GM12891 (cell line): ENCODE measurements around the gene CNTN4.
A peak's percentile ranks its signal among the peaks of the same experiment; 100 is the strongest.

Source experiments
- DNase-seq: peaks from one replicate; pipeline ENCODE4 v3.0.0; 2011; ENCODE audit warnings: low spot score; ENCODE audit not compliant: insufficient read length
- FAIRE-seq: peaks from 2 replicates; lab custom pipeline; 2011; peaks lifted over from hg19 to GRCh38; lab: Jason Lieb, UNC
- PAX5 ChIP-seq: IDR thresholded peaks from 2 replicates; pipeline ENCODE4 v1.6.1; 2011; ENCODE audit warnings: low read length, moderate library complexity, mild to moderate bottlenecking; ENCODE audit not compliant: insufficient read depth, severe bottlenecking
- POLR2A ChIP-seq: IDR thresholded peaks from 2 replicates; pipeline ENCODE4 v1.6.1; 2011; ENCODE audit warnings: low read depth, low read length, control low read depth
- POLR2AphosphoS5 ChIP-seq: IDR thresholded peaks from 2 replicates; pipeline ENCODE4 v1.6.1; 2011; ENCODE audit warnings: low read depth, low read length, control low read depth
- POU2F2 ChIP-seq: IDR thresholded peaks from 2 replicates; pipeline ENCODE4 v1.6.1; 2011; ENCODE audit warnings: low read depth, mild to moderate bottlenecking, control low read depth, low read length, moderate library complexity
- SPI1 ChIP-seq: IDR thresholded peaks from 2 replicates; pipeline ENCODE4 v1.6.1; 2011; ENCODE audit warnings: low read depth, low read length, control low read depth
- TAF1 ChIP-seq: IDR thresholded peaks from 2 replicates; pipeline ENCODE4 v1.6.1; 2011; ENCODE audit warnings: low read depth, low read length, control low read depth

Gene CNTN4

GRCh38 chr3:2929574-2929973, 830.9 kb downstream of the CNTN4 start:
- FAIRE-seq (no peak), DNase-seq (no peak)
- TF ChIP-seq SPI1: no peak
- no peak for TF ChIP-seq TAF1
- no peak for TF ChIP-seq PAX5
- TF ChIP-seq POU2F2: no peak
- TF ChIP-seq POLR2AphosphoS5: no peak
- TF ChIP-seq POLR2A: no peak

DNA sequence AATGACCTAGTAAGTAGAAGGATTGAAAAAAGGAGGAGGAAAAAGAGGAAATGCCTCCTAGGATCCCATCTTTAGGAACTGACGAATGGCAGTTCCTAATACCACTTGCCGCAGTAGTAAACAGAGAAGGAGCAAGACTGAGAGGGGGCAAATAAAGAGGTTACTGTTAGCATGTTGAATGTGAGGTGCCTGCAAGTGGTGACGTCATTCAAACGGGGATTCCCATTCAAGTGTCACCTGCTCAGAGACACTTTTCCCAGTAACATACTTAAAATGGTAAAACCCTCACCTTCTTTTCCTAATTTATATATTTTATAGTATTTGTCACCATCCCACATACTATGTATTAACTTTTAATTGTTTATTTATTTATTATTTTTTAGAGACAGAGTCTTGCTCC, 832.6 kb downstream of the CNTN4 start:
- TF ChIP-seq TAF1 (no peak), POLR2AphosphoS5 (no peak), SPI1 (no peak; the same call in 1 of the 2 replicates), PAX5 (no peak), POU2F2 (no peak), POLR2A (no peak)
- DNase-seq (no peak), FAIRE-seq (no peak)

- DNase-seq (no peak), FAIRE-seq (no peak)
- TF ChIP-seq POLR2AphosphoS5 (no peak), PAX5 (no peak), TAF1 (no peak), POLR2A (no peak), POU2F2 (no peak), SPI1 (no peak)
These were observed 835.9 kb downstream of the CNTN4 start for GRCh38 chr3:2934541-2934940.

DNA sequence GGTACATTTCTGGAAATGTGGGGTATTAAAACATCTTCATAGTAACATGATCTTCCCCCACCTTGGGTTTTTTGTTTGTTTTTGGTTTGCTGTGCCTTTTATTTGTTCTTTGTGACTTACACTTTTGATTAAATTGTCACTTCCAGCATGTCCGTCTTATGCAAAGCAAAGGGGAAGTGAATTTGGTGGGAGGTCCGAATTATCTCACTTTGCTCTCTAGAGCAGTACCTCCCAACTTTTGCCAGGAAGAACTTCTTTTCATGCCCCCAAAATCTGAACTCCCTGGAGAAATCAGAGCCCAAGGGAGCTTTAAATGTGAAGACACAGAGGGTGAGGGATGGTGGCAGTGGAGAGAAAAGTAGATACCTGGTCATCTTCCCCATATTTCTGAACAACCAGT, 838.4 kb downstream of the CNTN4 start:
- TF ChIP-seq POLR2AphosphoS5 (no peak), SPI1 (peak; percentile 75), POU2F2 (no peak), PAX5 (no peak), TAF1 (no peak)
- FAIRE-seq (no peak), DNase-seq (no peak)

DNA sequence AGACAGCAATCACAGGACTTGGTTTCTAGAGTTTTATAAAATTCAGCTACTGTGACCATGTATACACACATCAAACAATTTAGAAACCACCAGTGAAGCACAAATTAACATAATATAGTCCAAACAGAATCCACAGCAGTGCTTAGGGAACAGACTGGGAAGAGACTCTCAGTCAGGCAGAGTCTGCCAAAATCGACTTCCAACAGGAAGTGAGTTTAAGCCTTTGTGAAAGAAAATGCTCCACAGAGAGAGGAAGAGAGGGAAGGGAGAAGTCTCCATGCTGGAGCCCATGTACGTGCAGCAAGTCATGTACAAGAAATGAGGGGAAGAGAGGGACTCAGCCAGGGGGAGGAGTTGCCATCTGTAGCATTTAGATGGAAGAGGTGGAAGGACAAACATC, 838.9 kb downstream of the CNTN4 start:
- DNase-seq (no peak), FAIRE-seq (no peak)

GRCh38 chr3:2938711-2939110, 840.0 kb downstream of the CNTN4 start:
- FAIRE-seq: peak; percentile 70
- TF ChIP-seq POLR2A: no peak
- TF ChIP-seq POLR2AphosphoS5: no peak
- TF ChIP-seq PAX5: no peak
- no peak for TF ChIP-seq POU2F2
- TF ChIP-seq SPI1: no peak
- no peak for TF ChIP-seq TAF1
- DNase-seq: no peak

More for the DNA sequence above, 838.9 kb downstream of the CNTN4 start:
- TF ChIP-seq PAX5: no peak
- TF ChIP-seq SPI1: 0 out of 2 replicates have a peak, but pooled peaks have one; percentile 11

DNA sequence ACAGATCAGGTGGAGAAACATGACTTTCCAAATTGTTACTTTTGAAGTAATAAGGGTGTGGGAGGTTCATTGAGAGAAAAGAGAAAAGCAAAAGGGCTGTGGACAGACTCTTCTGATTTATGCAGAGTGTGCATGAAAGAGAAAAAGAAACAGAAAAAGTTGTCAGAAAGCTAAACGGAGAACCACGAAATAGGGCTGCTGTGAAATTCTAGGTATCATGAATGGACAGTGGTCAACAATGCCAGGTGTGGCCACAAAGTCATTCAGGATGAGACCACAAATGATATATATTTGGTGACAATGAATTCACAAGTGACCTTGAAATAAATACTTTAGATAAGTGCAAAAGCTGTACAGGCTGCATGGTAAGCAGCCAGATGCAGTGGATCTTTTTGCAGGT, 841.4 kb downstream of the CNTN4 start:
- TF ChIP-seq PAX5: no peak
- no peak for TF ChIP-seq POLR2A
- TF ChIP-seq TAF1: no peak
- no peak for TF ChIP-seq POLR2AphosphoS5
- TF ChIP-seq SPI1: no peak
- no peak for TF ChIP-seq POU2F2
- FAIRE-seq (peak; percentile 13), DNase-seq (no peak)

DNA sequence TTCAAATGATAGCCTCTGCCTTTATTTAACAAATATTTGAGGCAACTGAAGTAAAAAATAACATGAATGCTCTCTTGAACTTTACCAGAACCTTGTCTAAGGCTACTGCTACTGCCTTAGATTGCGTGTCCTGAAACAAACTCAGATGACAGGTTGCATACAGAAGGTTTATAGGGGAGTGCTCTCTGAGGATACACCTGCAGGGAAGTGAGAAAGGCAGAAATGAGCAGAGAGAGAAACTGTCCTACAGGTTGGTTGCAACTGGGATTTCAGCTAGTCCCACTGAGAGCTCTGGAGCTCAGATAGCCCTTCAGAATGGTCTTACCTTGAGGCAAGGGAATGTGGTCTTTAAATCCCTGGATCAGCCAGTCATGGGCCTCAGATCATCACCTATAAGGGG, 846.0 kb downstream of the CNTN4 start:
- DNase-seq (peak; percentile 9), FAIRE-seq (peak; percentile 94)
- TF ChIP-seq SPI1: peak; percentile 97
- peak; percentile 74 for TF ChIP-seq POU2F2
- TF ChIP-seq TAF1: no peak

GRCh38 chr3:2945121-2945520, 846.5 kb downstream of the CNTN4 start:
- no peak for DNase-seq
- TF ChIP-seq TAF1: no peak
- no peak for TF ChIP-seq PAX5
- no peak for TF ChIP-seq POLR2AphosphoS5
- no peak for TF ChIP-seq POLR2A
- no peak for TF ChIP-seq SPI1
- TF ChIP-seq POU2F2: no peak
- peak; percentile 54 for FAIRE-seq

GRCh38 chr3:2947536-2947935, 848.9 kb downstream of the CNTN4 start:
- no peak for FAIRE-seq
- no peak for DNase-seq
- TF ChIP-seq POLR2AphosphoS5: no peak
- no peak for TF ChIP-seq PAX5
- no peak for TF ChIP-seq TAF1
- no peak for TF ChIP-seq SPI1
- no peak for TF ChIP-seq POLR2A
- no peak for TF ChIP-seq POU2F2
